Peyer's patch (tissue), 4 donors: ENCODE measurements around the gene ABLIM1.

Source experiments
- POLR2A ChIP-seq, 2 donors: fragments of 450-650 bp; IDR thresholded peaks; one replicate each; pipeline ENCODE4 v1.5.1; 2017; ENCODE audit warnings: antibody characterized with exemption in 2 of 2, mild to moderate bottlenecking in 2 of 2, moderate library complexity in 2 of 2
- TF ChIP-seq, protein P1 (sequence below), 6 experiments: fragments of 450-650 bp in 4 of 6; fragments of 200-600 bp in 2 of 6; sonication (generic) in 1 of 6; IDR thresholded peaks; one replicate each; pipeline ENCODE4 v1.5.1; 2017 to 2019; ENCODE audit warnings: antibody characterized with exemption in 6 of 6, mild to moderate bottlenecking in 3 of 6, moderate library complexity in 1 of 6

DNA sequence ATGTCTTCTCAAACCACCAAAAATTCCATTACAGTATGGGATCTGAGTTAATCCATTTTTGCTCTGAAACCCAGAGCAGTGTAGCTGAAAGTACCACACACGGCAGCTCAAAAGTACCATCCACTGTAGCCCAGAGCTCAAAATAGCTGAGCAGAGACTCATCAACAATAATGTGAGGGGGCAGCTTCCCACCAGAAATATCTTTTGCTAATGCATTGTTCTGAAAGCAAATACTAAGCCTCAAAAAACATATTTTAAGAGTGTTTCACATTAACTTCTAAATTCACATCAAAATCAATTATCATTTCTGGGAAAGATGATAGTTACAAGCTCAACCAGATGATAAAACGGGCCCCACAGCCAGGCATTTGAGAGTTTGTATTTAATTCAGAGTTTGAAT is 73.7 kb downstream of the ABLIM1 start:
- TF ChIP-seq, protein P1, sequence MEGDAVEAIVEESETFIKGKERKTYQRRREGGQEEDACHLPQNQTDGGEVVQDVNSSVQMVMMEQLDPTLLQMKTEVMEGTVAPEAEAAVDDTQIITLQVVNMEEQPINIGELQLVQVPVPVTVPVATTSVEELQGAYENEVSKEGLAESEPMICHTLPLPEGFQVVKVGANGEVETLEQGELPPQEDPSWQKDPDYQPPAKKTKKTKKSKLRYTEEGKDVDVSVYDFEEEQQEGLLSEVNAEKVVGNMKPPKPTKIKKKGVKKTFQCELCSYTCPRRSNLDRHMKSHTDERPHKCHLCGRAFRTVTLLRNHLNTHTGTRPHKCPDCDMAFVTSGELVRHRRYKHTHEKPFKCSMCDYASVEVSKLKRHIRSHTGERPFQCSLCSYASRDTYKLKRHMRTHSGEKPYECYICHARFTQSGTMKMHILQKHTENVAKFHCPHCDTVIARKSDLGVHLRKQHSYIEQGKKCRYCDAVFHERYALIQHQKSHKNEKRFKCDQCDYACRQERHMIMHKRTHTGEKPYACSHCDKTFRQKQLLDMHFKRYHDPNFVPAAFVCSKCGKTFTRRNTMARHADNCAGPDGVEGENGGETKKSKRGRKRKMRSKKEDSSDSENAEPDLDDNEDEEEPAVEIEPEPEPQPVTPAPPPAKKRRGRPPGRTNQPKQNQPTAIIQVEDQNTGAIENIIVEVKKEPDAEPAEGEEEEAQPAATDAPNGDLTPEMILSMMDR (IDR thresholded peaks at IDR 0.05): no peak
- no peak for TF ChIP-seq POLR2A (IDR thresholded peaks at IDR 0.05)
